GM20431 (cell line): ENCODE measurements around the gene OLIG1.

Experiments used
- in situ Hi-C: fragments of 300-500 bp; cut with MseI, MboI; formaldehyde crosslinking; loops from one replicate; pipeline ENCODE4 v1.15.0; 2020; ENCODE audit warnings: low sequenced_read_pairs; ENCODE audit not compliant: unreplicated experiment

Gene OLIG1

GRCh38 chr21:33088384-33088783 is 18.4 kb downstream of the OLIG1 start:
- in situ Hi-C loops, result no loop called here

GRCh38 chr21:33089395-33090119 is 19.6 kb downstream of the OLIG1 start:
- in situ Hi-C loops, result no loop called here

- in situ Hi-C loops, result no loop called here
Measured at GRCh38 chr21:33096426-33096825, 26.5 kb downstream of the OLIG1 start.

- in situ Hi-C loops, result no loop called here
Measured at GRCh38 chr21:33099131-33099530, 29.2 kb downstream of the OLIG1 start.

- in situ Hi-C loops, result no loop called here
Measured at GRCh38 chr21:33101300-33101911, 31.5 kb downstream of the OLIG1 start.

GRCh38 chr21:33105088-33105487 is 35.1 kb downstream of the OLIG1 start:
- in situ Hi-C loops, result no loop called here

- in situ Hi-C loops, result no loop called here
Measured at GRCh38 chr21:33108228-33108627, 38.3 kb downstream of the OLIG1 start.

GRCh38 chr21:33109574-33110339 is 39.8 kb downstream of the OLIG1 start:
- in situ Hi-C loops, result no loop called here

- in situ Hi-C loops, result no loop called here
Measured at GRCh38 chr21:33110340-33110715, 40.4 kb downstream of the OLIG1 start.

- in situ Hi-C loops, result no loop called here
Measured at GRCh38 chr21:33111577-33111976, 41.6 kb downstream of the OLIG1 start.

- in situ Hi-C loops, result no loop called here
Measured at GRCh38 chr21:33112151-33112550, 42.2 kb downstream of the OLIG1 start.

GRCh38 chr21:33112681-33113080 is 42.7 kb downstream of the OLIG1 start:
- in situ Hi-C loops, result no loop called here

- in situ Hi-C loops, result no loop called here
Measured at GRCh38 chr21:33113131-33113530, 43.2 kb downstream of the OLIG1 start.

- in situ Hi-C loops, result no loop called here
Measured at GRCh38 chr21:33114276-33114675, 44.3 kb downstream of the OLIG1 start.

GRCh38 chr21:33115631-33116510 is 45.9 kb downstream of the OLIG1 start:
- in situ Hi-C loops, result no loop called here

- in situ Hi-C loops, result no loop called here
Measured at GRCh38 chr21:33116676-33117075, 46.7 kb downstream of the OLIG1 start.

GRCh38 chr21:33117101-33117888 is 47.4 kb downstream of the OLIG1 start:
- in situ Hi-C loops, result no loop called here
